Fibroblast of lung (primary cell): Measurements from ENCODE around the gene ANKMY1. TPM values are rescaled to one million over a fixed set of nuclear protein-coding genes. Genes with fewer than 3 reads are reported as not detected.

Experiments
- DNase-seq, 2 donors: peaks; one replicate each; pipeline versions ENCODE4 v3.0.0 to v3.0.0-alpha.2; 2010; ENCODE audit warnings: low read depth in 2 of 2
- H2AFZ ChIP-seq: 2 replicates; pipeline ENCODE4 v1.5.1; 2012; ENCODE audit warnings: low read length, control low read depth, inconsistent platforms
- H3K27ac ChIP-seq: 2 replicates; pipeline ENCODE4 v1.5.1; 2011; ENCODE audit warnings: low read length, control low read depth; ENCODE audit not compliant: insufficient read depth
- H3K27me3 ChIP-seq: 2 replicates; pipeline ENCODE4 v1.5.1; 2011; ENCODE audit warnings: mild to moderate bottlenecking, low read length; ENCODE audit not compliant: control insufficient read depth, insufficient read depth
- H3K36me3 ChIP-seq: 2 replicates; pipeline ENCODE4 v1.5.1; 2011; ENCODE audit warnings: low read length; ENCODE audit not compliant: control insufficient read depth, insufficient read depth
- H3K4me1 ChIP-seq: 2 replicates; pipeline ENCODE4 v1.5.1; 2011; ENCODE audit warnings: low read length; ENCODE audit not compliant: control insufficient read depth, insufficient read depth; ENCODE audit errors: extremely low read depth
- H3K4me2 ChIP-seq: 2 replicates; pipeline ENCODE4 v1.5.1; 2011; ENCODE audit warnings: low read length, control low read depth; ENCODE audit not compliant: insufficient read depth; ENCODE audit errors: extremely low read depth
- H3K4me3 ChIP-seq, 4 experiments: fragments of 200-600 bp in 1 of 4; sonication (generic) in 1 of 4; replicated peaks in 1 of 4; 2 replicates each; pipeline ENCODE4 v1.5.1; 2011 to 2016; ENCODE audit warnings: low read length in 4 of 4, low read depth in 3 of 4, mild to moderate bottlenecking in 3 of 4, control low read depth in 2 of 4, inconsistent platforms in 1 of 4, mixed read lengths in 1 of 4; ENCODE audit not compliant: insufficient read depth in 1 of 4; ENCODE audit errors: control extremely low read depth in 1 of 4
- H3K79me2 ChIP-seq: 2 replicates; pipeline ENCODE4 v1.5.1; 2012; ENCODE audit warnings: mild to moderate bottlenecking, low read length, inconsistent platforms; ENCODE audit not compliant: control insufficient read depth, insufficient read depth
- H3K9ac ChIP-seq: 2 replicates; pipeline ENCODE4 v1.5.1; 2011; ENCODE audit warnings: mild to moderate bottlenecking, low read length, control low read depth; ENCODE audit not compliant: insufficient read depth
- H3K9me3 ChIP-seq: 2 replicates; pipeline ENCODE4 v1.5.1; 2012; ENCODE audit warnings: low read depth, low read length; ENCODE audit not compliant: control insufficient read depth, insufficient read depth
- H4K20me1 ChIP-seq: 2 replicates; pipeline ENCODE4 v1.5.1; 2011; ENCODE audit warnings: low read length; ENCODE audit not compliant: control insufficient read depth, insufficient read depth; ENCODE audit errors: extremely low read depth
- CTCF ChIP-seq, 2 donors: IDR thresholded peaks in 1 of 2; conservative IDR thresholded peaks in 1 of 2; 1 replicate in 1 of 2; 2 replicates in 1 of 2; pipeline ENCODE4 v1.5.1; 2011 to 2012; ENCODE audit warnings: low read length in 2 of 2, control low read depth in 1 of 2, inconsistent platforms in 1 of 2, low read depth in 1 of 2, mild to moderate bottlenecking in 1 of 2
- EZH2 ChIP-seq: IDR thresholded peaks from 2 replicates; pipeline ENCODE4 v1.5.1; 2012; ENCODE audit warnings: low read length, control low read depth, mild to moderate bottlenecking; ENCODE audit errors: missing control alignments
- polyA plus RNA-seq, 2 donors: library from polyadenylated mRNA; depleted of rRNA in 1 of 2; stranded (reverse) in 1 of 2; unstranded in 1 of 2; fragments of >200 nt; gene quantifications; 2 replicates each; pipeline ENCODE4 v1.2.1, GENCODE V29; 2011 to 2012; ENCODE audit warnings: missing spikeins in 1 of 2
- total RNA-seq: library from RNA; depleted of rRNA; stranded (reverse); fragments of >200 nt; gene quantifications from 2 replicates; pipeline ENCODE4 v1.2.1, GENCODE V29; 2014

The ANKMY1 gene
- total and polyA plus RNA-seq, 2 donors (not counting 1 experiment from before 2014, with no cell fraction given): 2.8 to 7.4 TPM

- Histone ChIP-seq H3K4me3 (peak within 1 kb of the TSS; percentile 77 to 82 (median 80)), H3K4me2 (peak within 1 kb of the TSS; percentile 97), H3K79me2 (peaks cover 43% of the 10 kb centered on the region), H3K27me3 (no peaks in the 10 kb centered on the region), H3K27ac (peak within 1 kb of the TSS; percentile 88), H4K20me1 (no peaks in the 10 kb centered on the region), H3K9me3 (no peaks in the 10 kb centered on the region), H3K36me3 (peaks cover 3% of the 10 kb centered on the region), H2AFZ (no peak within 1 kb of the TSS), H3K9ac (peak within 1 kb of the TSS; percentile 92), H3K4me1 (peaks cover 21% of the 10 kb centered on the region)
- DNase-seq: peak; percentile 75 to 79
- TF ChIP-seq EZH2 (no peak), CTCF (conservative IDR thresholded peaks at IDR 0.05 in 1 of 2, IDR thresholded peaks at IDR 0.05 in 1 of 2; ENCODE audit: low read depth in 1 of 2, low read length in 2 of 2) (no peak)
These were observed 122.3 kb downstream of the ANKMY1 start, which contains the start of gene GPC1 for GRCh38 chr2:240435457-240435947. Gene GPC1, plus strand, starts transcription at chr2:240435663. Its CDS starts 256 bp downstream, at chr2:240435919.

- peak; percentile 88 to 93 for DNase-seq
- Histone ChIP-seq H3K36me3 (no peaks in the 10 kb centered on the region), H3K9ac (peak overlapping the region; percentile 65), H4K20me1 (no peaks in the 10 kb centered on the region), H3K79me2 (peaks cover 38% of the 10 kb centered on the region), H2AFZ (no peak overlapping the region), H3K9me3 (no peaks in the 10 kb centered on the region), H3K4me2 (peak overlapping the region; percentile 76), H3K27ac (peak overlapping the region; percentile 88), H3K27me3 (no peaks in the 10 kb centered on the region), H3K4me3 (peak overlapping the region; percentile 11 to 68 (median 41)), H3K4me1 (peaks cover 21% of the 10 kb centered on the region)
- TF ChIP-seq EZH2 (no peak), CTCF (conservative IDR thresholded peaks at IDR 0.05 in 1 of 2, IDR thresholded peaks at IDR 0.05 in 1 of 2; ENCODE audit: low read depth in 1 of 2, low read length in 2 of 2) (no peak)
These were observed 122.9 kb downstream of the ANKMY1 start for GRCh38 chr2:240434728-240435456.

GRCh38 chr2:240433973-240434727, 123.6 kb downstream of the ANKMY1 start:
- Histone ChIP-seq H3K79me2 (peaks cover 30% of the 10 kb centered on the region), H3K36me3 (no peaks in the 10 kb centered on the region), H3K27me3 (no peaks in the 10 kb centered on the region), H3K27ac (peak overlapping the region; percentile 88), H4K20me1 (no peaks in the 10 kb centered on the region), H3K9me3 (no peaks in the 10 kb centered on the region), H3K4me2 (peak overlapping the region; percentile 76), H3K4me3 (peak overlapping the region; percentile 11 to 68 (median 41)), H3K9ac (peak overlapping the region; percentile 39), H3K4me1 (peaks cover 21% of the 10 kb centered on the region), H2AFZ (no peak overlapping the region)
- TF ChIP-seq EZH2 (no peak), CTCF (conservative IDR thresholded peaks at IDR 0.05 in 1 of 2, IDR thresholded peaks at IDR 0.05 in 1 of 2; ENCODE audit: low read depth in 1 of 2, low read length in 2 of 2) (no peak)
- peak; percentile 95 to 97 for DNase-seq
